HG02588 (cell line): Measurements from ENCODE around the gene FRAS1.
"Not testable (repeated sequence)": the region's sequence is repeated elsewhere in the genome, so short reads cannot be mapped to it uniquely, and the experiment has no call there.

Source experiments
- ATAC-seq: cut with Tn5 transposase; IDR thresholded peaks from one replicate; pipeline ENCODE4 v1.9.1; 2021; ENCODE audit warnings: mild to moderate bottlenecking, moderate library complexity; ENCODE audit not compliant: unreplicated experiment

The FRAS1 gene

GRCh38 chr4:78312989-78313753, 256.0 kb downstream of the FRAS1 start:
- no peak for ATAC-seq

DNA sequence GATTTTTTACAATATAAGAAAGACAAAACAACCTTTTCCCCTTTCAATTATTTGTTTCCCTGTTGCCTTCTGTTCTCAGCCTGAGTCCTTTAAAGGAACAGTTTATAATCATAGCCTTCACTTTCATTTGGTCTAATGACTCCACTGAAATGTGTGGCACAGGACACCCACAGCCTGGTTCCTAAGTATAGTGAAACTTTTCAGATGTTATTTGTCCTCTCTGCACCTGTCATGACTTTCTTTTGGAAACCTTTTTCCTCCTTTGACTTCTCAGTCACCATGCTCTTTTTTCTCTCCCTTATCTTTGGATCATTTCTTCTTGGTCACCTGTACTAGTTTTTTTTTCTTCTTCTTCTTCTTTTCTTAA, 256.6 kb downstream of the FRAS1 start:
- ATAC-seq = no peak

GRCh38 chr4:78318126-78318525, 261.0 kb downstream of the FRAS1 start:
- no peak for ATAC-seq

GRCh38 chr4:78320349-78320935, 263.3 kb downstream of the FRAS1 start:
- ATAC-seq = no peak

- no peak for ATAC-seq
Measured at GRCh38 chr4:78322032-78322431, 264.9 kb downstream of the FRAS1 start.

- ATAC-seq = no peak
Measured at GRCh38 chr4:78323439-78323838, 266.3 kb downstream of the FRAS1 start.

DNA sequence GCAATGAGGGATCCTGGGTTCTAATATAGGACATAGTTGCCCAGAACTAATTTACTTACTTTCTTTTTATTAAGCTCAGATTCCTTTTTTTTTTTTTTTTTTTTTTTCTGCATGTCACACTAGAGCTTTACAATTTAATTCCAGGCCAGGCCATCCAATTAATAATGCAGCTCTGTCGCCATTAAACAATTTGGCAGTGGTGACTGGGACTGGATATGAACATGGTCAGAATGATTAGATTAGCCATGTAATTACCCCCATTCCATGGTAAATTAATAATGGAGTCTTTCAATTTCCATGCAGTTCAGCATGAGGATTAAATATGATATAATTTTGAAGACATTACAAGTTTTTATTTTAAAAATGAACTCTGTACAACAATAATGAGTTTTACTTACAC, 267.5 kb downstream of the FRAS1 start:
- no peak for ATAC-seq

DNA sequence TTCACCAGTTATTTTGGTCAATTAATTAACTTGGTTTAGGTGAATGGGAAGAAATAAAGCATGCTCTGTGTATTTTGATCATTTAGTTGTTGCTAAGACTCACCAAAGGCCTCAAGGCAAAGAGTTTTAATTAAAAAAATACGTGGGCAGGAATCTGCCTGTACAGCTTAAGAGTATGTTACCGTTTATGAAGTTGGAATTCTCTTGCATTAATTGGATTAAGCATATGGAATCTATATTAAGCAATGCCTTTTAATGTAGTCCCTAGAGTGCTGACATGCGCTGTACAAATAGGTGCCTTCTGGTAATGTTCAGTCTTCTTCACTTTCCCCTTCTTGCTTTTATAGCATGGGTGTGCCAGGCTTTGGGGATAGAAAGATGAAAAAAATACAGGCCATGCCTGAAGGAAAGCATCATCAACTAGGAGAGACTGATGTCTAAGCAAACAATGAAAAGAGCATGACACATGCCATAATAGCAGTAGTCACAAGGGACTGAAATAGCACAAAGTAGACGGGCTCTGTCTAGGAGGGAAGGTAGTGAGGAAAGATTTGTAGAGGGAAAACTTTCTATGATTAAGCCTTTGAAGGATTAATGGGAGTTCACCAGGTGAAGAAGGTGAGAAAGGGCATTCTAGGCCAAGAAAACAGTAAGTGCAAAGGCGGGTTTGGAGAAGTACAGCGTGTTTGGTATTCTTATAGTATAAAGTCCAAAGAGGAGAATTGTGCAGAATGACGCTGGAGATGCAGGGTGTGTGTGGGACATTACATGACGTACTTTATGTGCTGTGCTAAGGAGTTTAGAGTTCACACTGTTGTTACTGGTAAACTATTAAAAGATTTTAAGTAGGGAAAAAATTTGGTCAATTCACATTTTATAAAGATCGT, 268.4 kb downstream of the FRAS1 start:
- ATAC-seq = no peak

- ATAC-seq = not testable (repeated sequence)
Measured at GRCh38 chr4:78328591-78328990, 271.5 kb downstream of the FRAS1 start.

DNA sequence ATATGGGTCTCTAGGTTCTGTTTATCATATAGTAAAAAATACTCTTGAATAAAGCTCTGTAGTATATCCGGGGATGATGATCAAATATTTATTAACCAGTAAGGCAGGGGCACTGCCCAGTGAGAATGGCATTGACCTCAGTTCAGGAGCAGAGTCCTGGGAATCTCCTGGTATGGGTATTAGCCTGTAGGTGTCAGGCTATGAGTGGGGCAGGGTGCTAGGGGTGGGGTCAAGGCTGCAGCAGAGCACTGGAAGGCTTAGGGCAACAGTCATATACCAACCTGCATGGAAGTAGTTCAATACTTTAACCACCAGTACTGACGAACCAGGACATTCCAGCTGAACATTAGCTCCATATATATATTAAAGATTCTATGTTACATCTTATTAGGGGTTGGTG, 274.1 kb downstream of the FRAS1 start:
- ATAC-seq = no peak

- ATAC-seq = no peak
Measured at GRCh38 chr4:78331965-78332364, 274.8 kb downstream of the FRAS1 start.

- ATAC-seq = no peak
Measured at GRCh38 chr4:78332976-78333375, 275.9 kb downstream of the FRAS1 start.

GRCh38 chr4:78336093-78336943, 279.2 kb downstream of the FRAS1 start:
- ATAC-seq = no peak

- ATAC-seq = no peak
Measured at GRCh38 chr4:78337244-78338020, 280.3 kb downstream of the FRAS1 start.

GRCh38 chr4:78342125-78342524, 285.0 kb downstream of the FRAS1 start:
- ATAC-seq = no peak

- no peak for ATAC-seq
Measured at GRCh38 chr4:78343682-78344081, 286.6 kb downstream of the FRAS1 start.

DNA sequence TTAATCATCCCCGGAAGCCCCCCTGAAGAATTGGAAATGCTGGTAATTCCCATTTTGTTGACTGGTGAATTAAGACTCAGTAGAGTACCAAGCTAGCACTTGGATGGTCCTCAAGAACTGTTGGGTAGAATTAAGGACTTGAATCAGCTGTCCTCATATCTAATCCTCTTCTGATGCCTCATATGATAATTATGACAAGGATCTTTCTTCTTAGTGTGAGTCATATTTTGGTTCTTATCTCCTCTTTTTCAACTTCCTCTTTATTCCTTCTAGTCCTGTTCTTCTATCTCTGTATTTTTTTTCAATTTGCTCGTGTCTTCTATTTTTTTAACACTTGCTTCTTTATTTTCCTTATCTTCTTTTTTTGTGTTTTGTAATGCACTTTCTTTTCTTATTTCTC, 288.1 kb downstream of the FRAS1 start:
- no peak for ATAC-seq

GRCh38 chr4:78346222-78346621, 289.1 kb downstream of the FRAS1 start:
- no peak for ATAC-seq

- no peak for ATAC-seq
Measured at GRCh38 chr4:78347527-78347926, 290.4 kb downstream of the FRAS1 start.

GRCh38 chr4:78353921-78354320, 296.8 kb downstream of the FRAS1 start:
- no peak for ATAC-seq
